ENCODE data around the gene CRMP1. TPM values are rescaled to one million over a fixed set of nuclear protein-coding genes. Genes with fewer than 3 reads are reported as not detected.
"Not testable (repeated sequence)": the region's sequence is repeated elsewhere in the genome, so short reads cannot be mapped to it uniquely, and the experiment has no call there.

CRMP1 gene
- total RNA-seq, 3 donors from 2014 or later (not counting 1 experiment from before 2014, with no cell fraction given), result not detected

DNA sequence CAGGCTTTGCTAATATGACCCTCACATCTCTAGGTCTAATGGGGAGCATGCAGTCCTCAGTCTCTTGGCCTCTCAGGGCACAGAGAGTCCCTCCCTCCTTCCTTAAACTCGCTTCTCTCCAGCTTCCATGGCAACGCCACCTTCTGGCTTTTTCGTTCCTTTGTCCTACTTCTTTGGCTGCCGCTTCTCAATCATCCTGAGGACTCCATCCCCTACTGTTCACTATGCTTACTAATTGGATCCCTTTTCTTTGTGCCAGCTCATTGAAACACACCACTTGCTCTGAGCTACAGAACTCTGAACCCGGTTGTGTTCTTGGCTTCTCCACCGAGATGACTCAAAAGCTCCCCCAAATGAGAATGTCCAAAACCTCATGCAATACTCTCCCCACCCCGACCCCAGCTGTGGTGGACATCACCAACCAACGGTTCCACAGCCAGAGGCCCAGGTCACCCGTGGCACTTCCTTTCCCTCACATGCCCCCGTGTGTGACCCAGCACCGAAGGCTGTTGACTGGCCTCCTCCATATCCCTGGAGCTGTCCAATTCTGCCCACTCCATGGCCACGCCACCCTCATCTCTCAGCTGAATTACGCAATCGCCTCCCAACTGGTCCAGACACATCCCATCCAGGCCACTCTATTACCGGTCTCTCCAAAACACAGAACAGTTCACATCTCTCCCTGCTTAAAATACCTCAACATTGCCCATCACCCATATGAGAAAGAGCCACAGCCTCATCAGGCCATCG is 34.7 kb downstream of the CRMP1 start:
- Mint-ChIP-seq H3K4me3 (no peak overlapping the region), H3K27ac (no peak overlapping the region), H3K27me3 (ENCODE audit: low read depth in 2 of 2) (peaks cover 0 to 4% of the 10 kb centered on the region in 2 donors), H3K9me3 (no peaks in the 10 kb centered on the region), H3K36me3 (no peaks in the 10 kb centered on the region), H3K4me1 (no peaks in the 10 kb centered on the region)
- TF ChIP-seq, protein P1, sequence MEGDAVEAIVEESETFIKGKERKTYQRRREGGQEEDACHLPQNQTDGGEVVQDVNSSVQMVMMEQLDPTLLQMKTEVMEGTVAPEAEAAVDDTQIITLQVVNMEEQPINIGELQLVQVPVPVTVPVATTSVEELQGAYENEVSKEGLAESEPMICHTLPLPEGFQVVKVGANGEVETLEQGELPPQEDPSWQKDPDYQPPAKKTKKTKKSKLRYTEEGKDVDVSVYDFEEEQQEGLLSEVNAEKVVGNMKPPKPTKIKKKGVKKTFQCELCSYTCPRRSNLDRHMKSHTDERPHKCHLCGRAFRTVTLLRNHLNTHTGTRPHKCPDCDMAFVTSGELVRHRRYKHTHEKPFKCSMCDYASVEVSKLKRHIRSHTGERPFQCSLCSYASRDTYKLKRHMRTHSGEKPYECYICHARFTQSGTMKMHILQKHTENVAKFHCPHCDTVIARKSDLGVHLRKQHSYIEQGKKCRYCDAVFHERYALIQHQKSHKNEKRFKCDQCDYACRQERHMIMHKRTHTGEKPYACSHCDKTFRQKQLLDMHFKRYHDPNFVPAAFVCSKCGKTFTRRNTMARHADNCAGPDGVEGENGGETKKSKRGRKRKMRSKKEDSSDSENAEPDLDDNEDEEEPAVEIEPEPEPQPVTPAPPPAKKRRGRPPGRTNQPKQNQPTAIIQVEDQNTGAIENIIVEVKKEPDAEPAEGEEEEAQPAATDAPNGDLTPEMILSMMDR (IDR thresholded peaks at IDR 0.05), result no peak
- no peak for ATAC-seq
- H3K9me3 ChIP-seq (ENCODE audit: control insufficient read depth, insufficient read depth, low read length), result no peaks in the 10 kb centered on the region
- H3K27ac ChIP-seq (ENCODE audit: low read length), result no peak overlapping the region
- DNase-seq, result no peak
- no peaks in the 10 kb centered on the region for H3K36me3 ChIP-seq (ENCODE audit: control insufficient read depth, insufficient read depth, low read length)
- H3K27me3 ChIP-seq (ENCODE audit: control insufficient read depth, insufficient read depth, low read length), result no peaks in the 10 kb centered on the region
- 84% methylated on average over 16 of the region's 16 CpGs for WGBS (ENCODE audit: insufficient coverage)
- intact Hi-C loops (cut with micrococcal nuclease), result no loop called here
- no peaks in the 10 kb centered on the region for H3K4me1 ChIP-seq (ENCODE audit: control insufficient read depth, insufficient read depth, low read length)
- H3K4me3 ChIP-seq (ENCODE audit: low read length), result no peak overlapping the region

DNA sequence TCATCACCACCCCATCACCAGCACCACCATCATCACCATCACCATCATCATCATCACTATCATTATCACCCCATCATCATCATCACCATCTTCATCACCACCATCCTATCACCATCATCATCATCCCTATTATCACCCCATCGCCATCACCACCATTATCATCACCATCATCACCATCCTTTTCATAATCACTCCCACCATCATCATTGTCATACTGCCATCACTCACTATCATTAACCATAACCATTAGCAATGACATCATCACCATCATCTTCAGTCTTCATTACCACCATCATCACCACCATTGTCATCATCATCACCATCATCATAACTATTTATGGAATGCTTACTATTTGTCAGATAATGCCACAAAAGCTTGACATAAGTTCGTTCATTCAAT is 35.7 kb downstream of the CRMP1 start:
- no peak overlapping the region for H3K4me3 ChIP-seq (ENCODE audit: low read length)
- Mint-ChIP-seq H3K4me1 (no peaks in the 10 kb centered on the region), H3K4me3 (no peak overlapping the region), H3K27ac (no peak overlapping the region), H3K36me3 (no peaks in the 10 kb centered on the region), H3K9me3 (no peaks in the 10 kb centered on the region), H3K27me3 (ENCODE audit: low read depth in 2 of 2) (peaks cover 0 to 4% of the 10 kb centered on the region in 2 donors)
- no peaks in the 10 kb centered on the region for H3K9me3 ChIP-seq (ENCODE audit: control insufficient read depth, insufficient read depth, low read length)
- intact Hi-C loops (cut with micrococcal nuclease), result no loop called here
- H3K27me3 ChIP-seq (ENCODE audit: control insufficient read depth, insufficient read depth, low read length), result no peaks in the 10 kb centered on the region
- WGBS (ENCODE audit: insufficient coverage), result 80% methylated on average over 2 of the region's 2 CpGs
- ATAC-seq (no peak), DNase-seq (no peak)
- H3K27ac ChIP-seq (ENCODE audit: low read length), result no peak overlapping the region
- TF ChIP-seq, protein P1 (IDR thresholded peaks at IDR 0.05), result no peak
- H3K4me1 ChIP-seq (ENCODE audit: control insufficient read depth, insufficient read depth, low read length), result no peaks in the 10 kb centered on the region
- no peaks in the 10 kb centered on the region for H3K36me3 ChIP-seq (ENCODE audit: control insufficient read depth, insufficient read depth, low read length)

DNA sequence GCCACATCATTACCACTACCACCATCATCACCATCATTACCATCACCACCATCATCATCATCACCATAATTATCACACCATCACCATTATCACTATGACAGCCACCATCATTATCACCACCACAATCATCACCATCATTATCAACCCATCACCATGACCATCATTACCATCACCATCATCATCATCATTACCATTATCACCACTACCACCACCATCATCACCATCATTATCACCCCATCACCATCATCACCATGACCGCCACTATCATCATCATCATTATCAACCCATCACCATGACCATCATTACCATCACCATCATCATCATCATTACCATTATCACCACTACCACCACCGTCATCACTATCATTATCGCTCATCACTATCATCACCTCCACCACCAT is 36.5 kb downstream of the CRMP1 start:
- intact Hi-C loops (cut with micrococcal nuclease); H3K36me3 Mint-ChIP-seq; H3K4me1 Mint-ChIP-seq; H3K27me3 Mint-ChIP-seq (ENCODE audit: low read depth in 2 of 2); H3K4me3 Mint-ChIP-seq; H3K4me1 ChIP-seq (ENCODE audit: control insufficient read depth, insufficient read depth, low read length); DNase-seq; H3K27ac Mint-ChIP-seq; H3K27ac ChIP-seq (ENCODE audit: low read length); H3K27me3 ChIP-seq (ENCODE audit: control insufficient read depth, insufficient read depth, low read length); H3K9me3 ChIP-seq (ENCODE audit: control insufficient read depth, insufficient read depth, low read length); ATAC-seq; H3K36me3 ChIP-seq (ENCODE audit: control insufficient read depth, insufficient read depth, low read length); H3K9me3 Mint-ChIP-seq; H3K4me3 ChIP-seq (ENCODE audit: low read length): not testable (repeated sequence)
- WGBS (ENCODE audit: insufficient coverage), result 93% methylated on average over 3 of the region's 3 CpGs

DNA sequence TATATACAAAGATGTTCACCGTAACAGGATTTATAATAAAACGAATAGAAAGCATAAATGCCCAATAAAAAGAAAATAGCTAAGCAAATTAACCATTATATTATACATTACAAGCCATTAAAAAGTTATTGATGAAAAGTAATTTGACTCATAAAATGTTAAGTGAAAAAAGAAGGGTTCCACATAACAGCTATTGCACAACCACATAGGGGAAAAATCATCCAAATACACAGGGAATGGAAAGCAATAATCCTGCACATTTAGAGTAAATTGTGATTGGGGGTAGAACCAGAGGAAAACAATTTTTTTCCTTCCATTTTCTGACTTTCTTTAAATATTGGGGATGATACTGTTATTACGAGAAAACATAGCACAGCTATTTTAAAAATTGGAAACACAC is 38.0 kb downstream of the CRMP1 start:
- H3K36me3 Mint-ChIP-seq, result no peaks in the 10 kb centered on the region
- H3K4me1 Mint-ChIP-seq, result no peaks in the 10 kb centered on the region
- 100% methylated on average over 1 of the region's 3 CpGs for WGBS (ENCODE audit: insufficient coverage)

More for the DNA sequence above, 38.0 kb downstream of the CRMP1 start:
- Histone ChIP-seq H3K27ac (ENCODE audit: low read length) (no peak overlapping the region), H3K9me3 (ENCODE audit: control insufficient read depth, insufficient read depth, low read length) (no peaks in the 10 kb centered on the region), H3K4me3 (ENCODE audit: low read length) (no peak overlapping the region), H3K36me3 (ENCODE audit: control insufficient read depth, insufficient read depth, low read length) (no peaks in the 10 kb centered on the region), H3K27me3 (ENCODE audit: control insufficient read depth, insufficient read depth, low read length) (no peaks in the 10 kb centered on the region), H3K4me1 (ENCODE audit: control insufficient read depth, insufficient read depth, low read length) (no peaks in the 10 kb centered on the region)
- Mint-ChIP-seq H3K27me3 (ENCODE audit: low read depth in 2 of 2) (peaks cover 12 to 13% of the 10 kb centered on the region in 2 donors), H3K4me3 (no peak overlapping the region), H3K9me3 (no peaks in the 10 kb centered on the region), H3K27ac (no peak overlapping the region)
- intact Hi-C loops (cut with micrococcal nuclease), result no loop called here
- ATAC-seq (no peak), DNase-seq (no peak)
- TF ChIP-seq, protein P1 (IDR thresholded peaks at IDR 0.05), result no peak
